ENCODE results near the gene IER5.

The IER5 gene

GRCh38 chr1:181116819-181117390 lies 28.4 kb downstream of the IER5 start:
- no peak for DNase-seq

DNA sequence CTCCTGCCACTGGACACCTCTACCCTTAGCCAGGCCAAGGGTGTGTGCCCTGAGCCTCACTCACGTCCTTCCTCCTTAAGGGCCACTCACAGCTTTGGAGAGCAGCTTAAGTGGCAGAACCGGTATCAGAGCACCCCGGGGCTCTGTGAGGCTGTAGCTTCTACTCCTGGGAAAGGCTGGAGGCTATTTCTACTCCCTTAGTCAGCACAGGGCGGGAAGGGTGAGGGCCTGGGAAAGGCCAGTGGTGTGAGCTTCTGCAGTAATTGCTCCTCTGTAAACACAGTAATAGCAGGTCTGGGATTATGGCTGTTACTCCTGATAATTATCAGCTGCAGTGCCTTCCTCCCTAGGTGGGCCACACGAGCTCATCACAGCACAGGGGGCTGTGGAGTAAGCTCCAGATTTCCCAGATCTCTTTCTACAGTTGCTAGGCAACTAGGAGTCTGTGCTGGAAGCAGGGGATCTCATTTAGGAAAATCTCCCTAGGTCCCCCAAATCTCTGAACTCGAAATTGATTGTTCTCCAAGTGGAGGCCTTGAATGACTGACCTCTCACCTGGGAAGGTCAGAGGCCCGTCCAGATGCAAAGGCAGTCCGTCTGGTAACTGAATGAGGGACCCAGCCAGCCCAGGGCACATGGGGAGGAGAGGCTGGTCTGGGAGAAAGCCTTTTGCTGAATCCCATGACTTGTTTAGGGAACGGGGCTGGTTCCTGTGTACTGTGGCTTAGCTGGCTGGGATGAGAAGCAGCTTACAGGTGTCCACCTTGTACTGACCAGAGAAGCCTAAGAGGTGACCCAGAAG lies 29.3 kb downstream of the IER5 start:
- no peak for DNase-seq

DNA sequence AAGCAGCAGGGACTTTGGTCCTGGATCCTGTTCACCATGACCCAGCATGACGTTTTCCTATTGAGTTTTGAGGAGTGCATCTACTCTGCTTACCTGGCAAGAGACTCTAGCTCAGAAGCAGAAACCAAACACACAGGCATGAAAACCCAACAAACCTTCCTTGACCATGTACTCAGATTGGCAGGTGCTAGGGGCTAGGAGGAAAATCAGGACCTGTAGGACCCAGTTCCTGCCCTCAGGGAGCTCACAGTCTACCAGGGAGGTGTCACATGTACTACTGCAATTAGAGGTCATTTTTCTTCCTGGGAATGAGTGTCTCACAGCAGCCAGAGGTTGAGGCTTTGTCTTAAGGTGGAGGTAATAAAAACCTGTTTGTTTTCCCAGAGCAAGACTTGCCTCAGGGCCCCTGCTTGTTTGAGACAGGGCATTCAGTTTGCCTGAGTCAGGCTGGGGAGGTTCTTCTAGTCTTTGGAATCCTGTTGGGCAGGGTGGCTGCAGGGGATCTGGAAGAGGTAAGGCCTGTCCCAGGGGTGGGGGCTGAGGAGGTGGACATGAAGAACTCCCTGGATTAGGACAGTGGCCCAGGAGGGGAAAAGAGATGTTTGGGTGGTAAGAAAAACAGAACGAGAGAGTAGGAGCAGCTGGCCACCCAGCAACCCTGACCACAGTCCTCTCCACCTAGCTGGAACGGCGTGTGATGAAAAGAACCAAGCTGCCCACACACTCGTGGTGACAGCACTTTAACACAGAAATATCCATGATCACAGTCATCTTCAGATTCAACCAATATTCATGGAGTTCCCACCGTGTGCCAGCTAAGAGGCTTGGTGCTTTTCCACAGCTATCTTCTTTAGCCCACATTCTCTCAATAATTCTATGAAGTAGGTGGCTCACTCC lies 30.8 kb downstream of the IER5 start:
- DNase-seq: no peak

GRCh38 chr1:181120924-181121323 lies 32.4 kb downstream of the IER5 start:
- DNase-seq: no peak

DNA sequence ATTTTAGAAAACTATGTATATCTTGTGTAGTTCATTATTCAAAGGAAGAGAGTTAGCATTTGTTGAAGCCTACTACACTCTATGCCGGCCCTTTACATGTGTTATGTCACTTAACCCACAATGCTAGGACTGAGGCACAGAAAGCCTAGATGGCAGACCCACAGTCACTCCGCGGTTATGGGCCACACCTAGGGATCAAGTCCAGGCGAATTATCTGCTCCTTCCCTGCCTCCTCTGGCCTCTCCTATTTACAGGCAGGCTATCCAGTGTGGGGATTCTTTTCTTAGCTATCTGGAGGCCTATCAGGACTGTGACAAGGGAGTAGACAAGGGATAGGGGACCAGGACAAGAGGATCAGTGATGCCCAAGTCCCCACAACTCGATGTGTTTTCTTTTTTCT lies 33.0 kb downstream of the IER5 start:
- DNase-seq: no peak

DNA sequence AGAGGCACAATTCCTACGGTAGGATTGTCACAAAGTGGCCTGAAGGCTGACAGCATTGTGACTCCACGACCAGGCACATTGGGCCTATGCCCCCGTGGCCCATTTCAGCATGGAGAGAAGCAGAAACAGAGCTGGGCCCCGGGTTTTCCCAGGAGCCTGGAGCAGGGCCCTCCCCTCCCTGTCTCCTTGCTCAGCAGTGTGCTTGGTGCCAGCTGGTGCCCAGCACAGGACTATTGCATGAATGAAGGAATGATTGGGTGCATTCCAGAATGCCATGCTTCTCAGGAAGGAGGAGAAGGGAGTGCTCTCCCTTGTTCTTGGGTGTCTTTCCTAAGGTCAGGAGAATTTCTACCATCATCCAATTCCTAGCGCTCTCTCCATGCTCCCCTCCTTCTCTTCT lies 33.7 kb downstream of the IER5 start:
- DNase-seq: no peak

- no peak for DNase-seq
Observed at GRCh38 chr1:181123173-181123572, 34.7 kb downstream of the IER5 start.

- no peak for DNase-seq
Observed at GRCh38 chr1:181124291-181124751, 35.8 kb downstream of the IER5 start.

- no peak for DNase-seq
Observed at GRCh38 chr1:181126289-181126688, 37.8 kb downstream of the IER5 start.

DNA sequence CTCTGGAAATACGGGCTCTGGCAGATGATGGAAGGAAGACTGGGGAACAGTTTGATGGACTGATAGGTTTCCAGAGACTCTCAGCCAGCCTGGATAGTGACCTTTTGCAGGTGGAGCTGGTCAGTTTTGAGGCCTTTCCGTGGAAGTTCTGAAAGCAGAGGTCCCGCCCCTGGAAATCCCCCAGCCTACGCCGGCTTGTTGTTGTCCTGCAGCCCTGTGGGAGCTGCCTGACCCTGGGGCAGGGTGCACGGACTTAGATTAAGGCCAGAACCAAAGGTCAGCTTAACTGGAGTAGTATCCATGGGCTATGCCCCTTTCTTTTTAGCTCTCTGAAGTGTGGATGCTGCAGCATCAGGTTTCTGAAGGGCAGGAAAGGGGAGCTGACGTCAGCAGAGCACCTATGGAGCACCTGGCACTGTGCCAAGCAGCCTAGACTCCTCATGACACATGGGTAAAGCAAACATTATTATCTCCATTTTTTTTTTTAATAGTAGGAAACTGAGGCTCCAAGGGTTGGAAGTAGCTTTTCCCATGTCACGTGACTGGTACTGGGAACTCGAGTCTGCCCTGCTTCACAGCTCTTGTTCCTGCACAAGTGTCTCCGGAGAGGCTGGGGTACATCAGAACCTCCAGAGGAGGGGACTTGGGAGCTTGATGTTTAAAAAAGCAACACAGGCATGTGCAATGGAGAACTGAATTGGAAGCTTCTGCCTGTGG lies 38.5 kb downstream of the IER5 start:
- DNase-seq: peak; percentile 80

GRCh38 chr1:181127898-181128453 lies 39.5 kb downstream of the IER5 start:
- DNase-seq: no peak

GRCh38 chr1:181128592-181129497 lies 40.3 kb downstream of the IER5 start:
- DNase-seq: peak; percentile 94

DNA sequence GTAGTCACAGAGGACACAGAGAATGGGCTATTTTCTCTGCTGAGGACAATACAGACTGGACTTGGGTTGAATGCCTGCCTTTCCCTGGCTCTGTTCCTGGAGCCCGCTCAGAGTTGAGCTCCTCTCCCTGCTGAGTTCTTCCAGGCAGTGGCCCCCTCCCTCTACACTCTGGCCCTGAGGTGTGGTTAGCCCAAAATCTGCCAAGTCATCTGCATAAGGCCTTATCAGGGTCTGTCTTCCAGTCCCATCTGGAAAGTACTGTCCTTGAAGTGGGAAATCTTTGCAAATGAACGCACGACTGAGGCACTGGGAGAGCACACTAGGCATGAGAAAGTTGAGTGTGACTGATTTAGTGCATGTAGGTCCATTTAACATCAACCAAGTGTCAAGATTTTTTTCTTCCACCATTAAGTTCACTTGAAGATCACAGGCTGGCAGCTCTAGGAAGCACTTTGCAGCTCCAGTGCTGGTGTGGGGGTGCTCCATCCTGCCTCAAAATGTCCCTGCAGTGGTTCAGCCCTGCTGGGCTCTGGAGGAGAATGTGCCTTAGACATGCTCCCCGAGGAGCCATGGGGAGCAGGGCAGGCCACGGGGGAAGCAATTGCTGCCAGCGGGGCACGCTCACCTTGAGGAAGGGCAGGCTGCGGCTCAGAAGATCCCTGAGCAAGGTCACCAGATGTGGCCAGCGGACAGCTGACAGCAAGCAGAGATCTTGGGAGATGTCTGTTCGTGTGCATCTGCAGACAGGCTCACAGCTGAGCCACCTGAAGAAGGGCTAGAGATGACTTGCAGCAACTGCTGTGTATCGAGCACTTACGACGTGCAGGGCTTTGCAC lies 41.5 kb downstream of the IER5 start:
- DNase-seq: peak; percentile 44

- DNase-seq: peak; percentile 92
Observed at GRCh38 chr1:181131255-181131941, 42.9 kb downstream of the IER5 start.

- peak; percentile 28 for DNase-seq
Observed at GRCh38 chr1:181133441-181133951, 45.0 kb downstream of the IER5 start.

DNA sequence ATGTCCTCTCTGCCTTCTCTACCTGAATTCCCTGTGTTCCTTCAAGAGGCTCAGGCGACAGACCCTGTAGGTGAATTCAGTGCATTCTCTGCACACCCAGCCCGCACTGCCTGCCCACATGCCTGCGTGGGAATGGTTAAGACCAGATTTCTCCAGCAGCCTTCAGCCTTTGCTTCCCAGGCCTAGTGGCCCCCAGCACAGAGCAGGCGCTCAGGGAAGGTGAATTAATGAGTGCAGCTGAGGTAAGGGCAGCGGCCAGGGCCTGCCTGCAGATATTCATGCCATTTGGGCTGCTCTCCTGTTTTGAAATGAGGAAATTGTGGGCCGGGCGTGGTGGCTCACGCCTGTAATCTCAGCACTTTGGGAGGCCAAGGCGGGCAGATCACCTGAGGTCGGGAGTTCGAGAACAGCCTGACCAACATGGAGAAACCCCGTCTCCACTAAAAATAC lies 45.5 kb downstream of the IER5 start:
- peak; percentile 49 for DNase-seq

DNA sequence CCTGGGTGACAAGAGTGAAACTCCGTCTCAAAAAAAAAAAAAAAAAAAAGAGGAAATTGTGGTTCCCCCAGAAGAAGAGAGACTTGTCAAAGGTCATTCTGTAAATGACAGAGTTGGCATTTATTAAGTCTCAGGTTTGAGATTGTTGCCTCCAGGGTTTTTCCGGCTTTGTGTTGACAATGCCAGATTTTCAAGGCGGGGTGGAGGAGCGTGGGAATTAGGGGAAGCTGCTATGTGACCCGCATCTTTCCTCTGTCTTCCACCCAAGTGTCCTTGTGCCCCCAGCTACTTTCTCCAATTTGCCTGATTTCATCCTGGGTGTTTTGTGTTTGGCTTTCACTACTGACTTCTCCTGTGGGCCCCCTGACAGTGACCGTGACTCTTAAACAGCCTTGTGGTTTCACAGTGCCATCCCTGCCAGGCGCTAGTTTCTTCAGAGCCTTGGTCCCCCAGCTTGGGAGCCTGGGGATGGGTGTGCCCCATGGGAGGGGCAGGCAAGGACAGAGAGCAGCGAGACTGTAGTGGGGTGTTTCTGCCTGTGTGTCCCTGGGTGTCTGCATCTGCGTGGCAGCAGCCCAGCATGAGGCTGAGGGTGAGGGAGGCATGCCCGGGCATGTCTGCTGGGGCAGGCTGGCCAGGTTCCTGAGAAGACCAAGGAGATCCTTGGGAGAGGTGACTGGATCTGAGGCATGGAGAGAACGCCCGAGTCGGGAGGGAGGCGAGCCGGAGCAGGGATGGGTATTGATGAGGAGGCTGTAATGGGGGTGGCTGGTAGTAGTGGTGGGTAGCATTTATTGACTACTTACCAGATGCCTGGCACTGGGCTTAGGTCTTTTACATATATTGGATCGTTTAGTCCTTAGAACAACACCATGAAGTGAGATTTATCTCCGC lies 46.3 kb downstream of the IER5 start:
- peak; percentile 92 for DNase-seq

DNA sequence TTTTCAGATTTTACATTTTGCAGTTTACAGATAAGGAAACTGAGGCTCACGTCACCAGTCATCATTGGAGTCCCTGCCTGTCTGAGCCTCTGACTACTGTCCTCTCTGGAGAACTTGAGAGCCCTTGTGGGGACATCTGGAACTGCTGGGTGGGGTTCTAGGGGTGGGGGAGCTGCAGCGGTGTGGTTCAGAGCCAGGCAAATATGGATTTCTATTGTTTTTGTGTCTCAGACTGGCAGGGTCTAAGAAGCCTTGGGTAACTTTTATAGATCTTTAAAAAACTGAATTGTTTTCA lies 46.9 kb downstream of the IER5 start:
- DNase-seq: peak; percentile 86

Measured in RPMI8226 (cell line).